ENCODE results near the gene DCK.

GRCh38 chr4:71009086-71009485 lies 15.6 kb downstream of the DCK start:
- TF ChIP-seq CTCF (IDR thresholded peaks at IDR 0.05) (no peak), POLR2A (IDR thresholded peaks at IDR 0.05) (no peak)
